ENCODE results near the gene KCTD5.

The KCTD5 gene

GRCh38 chr16:2671741-2672140 is 10.6 kb upstream of the KCTD5 start:
- Histone ChIP-seq H3K9me3 (ENCODE audit: control insufficient read depth, insufficient read depth, low read depth, low read length) (no peaks in the 10 kb centered on the region), H3K27ac (ENCODE audit: extremely low read depth, low read depth, low read length) (no peak overlapping the region), H3K36me3 (ENCODE audit: control insufficient read depth in 2 of 2, insufficient read depth in 1 of 2, low read length in 2 of 2) (peaks cover 0 to 17% of the 10 kb centered on the region in 2 experiments; a peak in 1 of 3 replicates), H3K4me3 (ENCODE audit: low read depth, low read length) (no peak overlapping the region), H3K4me1 (ENCODE audit: control insufficient read depth, insufficient read depth, low read length) (peaks cover 7% of the 10 kb centered on the region)
- ChIA-PET POLR2A (no interaction called here), CTCF (no interaction called here)
- TF ChIP-seq ZNF19 (tag by site-specific recombination; IDR thresholded peaks at IDR 0.05; ENCODE audit: low read depth), result no peak
- no peak for TF ChIP-seq ZNF660 (tag by site-specific recombination; IDR thresholded peaks at IDR 0.05)
- no peak for TF ChIP-seq ZNF354C (tag by site-specific recombination; IDR thresholded peaks at IDR 0.05; ENCODE audit: borderline replicate concordance, low read depth)
- no peak for TF ChIP-seq PBX3 (CRISPR knock-in tag; IDR thresholded peaks at IDR 0.05)
- TF ChIP-seq ZNF433 (tag by site-specific recombination; IDR thresholded peaks at IDR 0.05; ENCODE audit: low read depth), result no peak
- TF ChIP-seq ZNF629 (tag by site-specific recombination; IDR thresholded peaks at IDR 0.05), result no peak
- no peak for TF ChIP-seq ZNF404 (tag by site-specific recombination; IDR thresholded peaks at IDR 0.05)
- TF ChIP-seq ZNF302 (tag by site-specific recombination; IDR thresholded peaks at IDR 0.05; ENCODE audit: low read depth), result no peak
- TF ChIP-seq HOXA7 (CRISPR knock-in tag; IDR thresholded peaks at IDR 0.05; ENCODE audit: borderline replicate concordance), result no peak
- TF ChIP-seq ZNF645 (tag by site-specific recombination; IDR thresholded peaks at IDR 0.05), result no peak
- no peak for TF ChIP-seq ZFHX2 (tag by site-specific recombination; conservative IDR thresholded peaks at IDR 0.05)
- TF ChIP-seq ZNF544 (tag by site-specific recombination; IDR thresholded peaks at IDR 0.05), result no peak
- no peak for TF ChIP-seq PRDM10 (tag by site-specific recombination; IDR thresholded peaks at IDR 0.05)
- no peak for TF ChIP-seq ZNF777 (tag by site-specific recombination; IDR thresholded peaks at IDR 0.05; ENCODE audit: borderline replicate concordance)
- no peak for TF ChIP-seq PRDM1 (tag by site-specific recombination; IDR thresholded peaks at IDR 0.05)
- TF ChIP-seq GFI1B (tag by site-specific recombination; IDR thresholded peaks at IDR 0.05), result no peak
- TF ChIP-seq SCRT1 (tag by site-specific recombination; IDR thresholded peaks at IDR 0.05; ENCODE audit: borderline replicate concordance), result no peak
- TF ChIP-seq REST (tag by site-specific recombination; IDR thresholded peaks at IDR 0.05), result no peak
- TF ChIP-seq ZNF747 (tag by site-specific recombination; IDR thresholded peaks at IDR 0.05), result no peak
- no peak for TF ChIP-seq ZNF37A (tag by site-specific recombination; IDR thresholded peaks at IDR 0.05)
